GM12878 (cell line): ENCODE results near the gene ELAVL2. TPM values are rescaled to one million over a fixed set of nuclear protein-coding genes. Genes with fewer than 3 reads are reported as not detected.

Experiments used
- ATAC-seq: fragments of 200-7000 bp; cut with Tn5 transposase; 3 replicates; pipeline ENCODE4 v1.9.1; 2020; ENCODE audit warnings: mild to moderate bottlenecking, moderate library complexity
- BruUV-seq: library from RNA; stranded (reverse); fragments of 400-500 nt; replicated peaks from 2 replicates; lab custom pipeline; 2021; lab: Mats Ljungman, UMichigan
- CTCF ChIA-PET: fragments of 300-600 bp; sonication (Branson Sonifier 250); formaldehyde crosslinking; extraction: SDS; loops from one replicate; lab custom pipeline; 2021; ENCODE audit warnings: inconsistent platforms; lab: Yijun Ruan, JAX
- POLR2A ChIA-PET: fragments of 350-600 bp; formaldehyde crosslinking; extraction: SDS; loops from one replicate; lab custom pipeline; 2021; ENCODE audit warnings: inconsistent platforms; lab: Charles Lee
- RAD21 ChIA-PET: fragments of 300-600 bp; sonication (Branson Sonifier 250); formaldehyde crosslinking; loops from one replicate; lab custom pipeline; 2023; ENCODE audit warnings: antibody characterized with exemption; ENCODE audit not compliant: unreplicated experiment; lab: Charles Lee
- SMC1A ChIA-PET: fragments of 300-600 bp; sonication (Branson Sonifier 250); formaldehyde crosslinking; loops from one replicate; lab custom pipeline; 2023; ENCODE audit not compliant: unreplicated experiment, uncharacterized antibody; lab: Charles Lee
- DNase-seq: peaks from one replicate; pipeline ENCODE4 v3.0.0-alpha.2; 2011; ENCODE audit warnings: low read depth, low spot score
- FAIRE-seq: peaks from 3 replicates; lab custom pipeline; 2011; peaks lifted over from hg19 to GRCh38; lab: Jason Lieb, UNC
- H2AFZ ChIP-seq: 2 replicates; pipeline ENCODE4 v1.6.0; 2011; ENCODE audit warnings: low read depth, low read length, control low read depth; ENCODE audit not compliant: control insufficient read depth
- H3K27ac ChIP-seq: 2 replicates; pipeline ENCODE4 v1.5.1; 2011; ENCODE audit warnings: control low read depth; ENCODE audit not compliant: control insufficient read depth, insufficient read depth
- H3K27me3 ChIP-seq, 2 experiments: replicated peaks in 1 of 2; 2 replicates each; pipeline versions ENCODE4 v1.6.0 to v1.6.1; 2011; ENCODE audit warnings: low read length in 1 of 2; ENCODE audit not compliant: control insufficient read depth in 2 of 2, insufficient read depth in 2 of 2
- H3K36me3 ChIP-seq, 2 experiments: 2 replicates each; pipeline ENCODE4 v1.5.1; 2011; ENCODE audit warnings: low read length in 1 of 2; ENCODE audit not compliant: control insufficient read depth in 2 of 2, insufficient read depth in 2 of 2
- H3K4me1 ChIP-seq: 2 replicates; pipeline ENCODE4 v1.6.1; 2011; ENCODE audit warnings: mild to moderate bottlenecking, low read length, moderate library complexity, mixed read lengths; ENCODE audit not compliant: control insufficient read depth, insufficient read depth
- H3K4me2 ChIP-seq: 2 replicates; pipeline ENCODE4 v1.6.0; 2011; ENCODE audit warnings: control low read depth; ENCODE audit not compliant: control insufficient read depth, insufficient read depth
- H3K4me3 ChIP-seq: fragments of 200-600 bp; sonication (generic); 2 replicates; pipeline ENCODE4 v1.5.1; 2016
- H3K79me2 ChIP-seq: 2 replicates; pipeline ENCODE4 v1.6.0; 2011; ENCODE audit warnings: low read length; ENCODE audit not compliant: control insufficient read depth, insufficient read depth
- H3K9ac ChIP-seq: 2 replicates; pipeline ENCODE4 v1.8.0; 2011; ENCODE audit warnings: low read length, control low read depth, mixed read lengths; ENCODE audit not compliant: control insufficient read depth, insufficient read depth
- H3K9me3 ChIP-seq: replicated peaks from 3 replicates; pipeline ENCODE4 v1.5.1; 2011; ENCODE audit warnings: mild to moderate bottlenecking, low read length; ENCODE audit not compliant: control insufficient read depth, insufficient read depth
- H4K20me1 ChIP-seq: 2 replicates; pipeline ENCODE4 v1.6.0; 2011; ENCODE audit not compliant: control insufficient read depth, insufficient read depth
- CBFB ChIP-seq: IDR thresholded peaks from 2 replicates; pipeline ENCODE4 v1.6.1; 2016; ENCODE audit warnings: antibody characterized with exemption, low read depth
- CBX3 ChIP-seq: fragments of 200-600 bp; sonication (generic); IDR thresholded peaks from 2 replicates; pipeline ENCODE4 v1.6.1; 2016; ENCODE audit warnings: low read depth, borderline replicate concordance
- CTCF ChIP-seq, 3 experiments: IDR thresholded peaks in 2 of 3; conservative IDR thresholded peaks in 1 of 3; 2 replicates each; pipeline ENCODE4 v1.5.1; 2011; ENCODE audit warnings: low read depth in 3 of 3, low read length in 3 of 3, mild to moderate bottlenecking in 3 of 3, control low read depth in 2 of 3, moderate library complexity in 2 of 3, inconsistent platforms in 1 of 3, mixed read lengths in 1 of 3; ENCODE audit not compliant: control insufficient read depth in 2 of 3, insufficient read depth in 1 of 3; ENCODE audit errors: extremely low read depth in 1 of 3
- ETV6 ChIP-seq, 2 experiments: fragments of 450-650 bp in 1 of 2; IDR thresholded peaks in 1 of 2; conservative IDR thresholded peaks in 1 of 2; 2 replicates each; pipeline ENCODE4 v1.6.1; 2014; ENCODE audit warnings: antibody characterized with exemption in 1 of 2, borderline replicate concordance in 1 of 2, low read depth in 1 of 2, mild to moderate bottlenecking in 1 of 2, moderate library complexity in 1 of 2
- FOXM1 ChIP-seq: IDR thresholded peaks from 2 replicates; pipeline ENCODE4 v1.6.1; 2012; ENCODE audit warnings: low read depth, mild to moderate bottlenecking, inconsistent platforms, low read length, moderate library complexity
- HDAC2 ChIP-seq: fragments of 200-600 bp; sonication (generic); IDR thresholded peaks from 2 replicates; pipeline ENCODE4 v1.6.1; 2017
- IKZF1 ChIP-seq: fragments of 450-650 bp; conservative IDR thresholded peaks from 2 replicates; pipeline ENCODE4 v1.6.1; 2017; ENCODE audit warnings: antibody characterized with exemption, mild to moderate bottlenecking
- JUNB ChIP-seq: IDR thresholded peaks from 2 replicates; pipeline ENCODE4 v1.6.1; 2016; ENCODE audit warnings: antibody characterized with exemption, mild to moderate bottlenecking
- SIX5 ChIP-seq: IDR thresholded peaks from 2 replicates; pipeline ENCODE4 v1.6.1; 2011; ENCODE audit warnings: mild to moderate bottlenecking, low read depth, low read length, moderate library complexity; ENCODE audit not compliant: severe bottlenecking
- SP1 ChIP-seq: IDR thresholded peaks from one replicate; pipeline ENCODE4 v1.6.1; 2011; ENCODE audit warnings: low read depth, low read length
- SPI1 ChIP-seq: IDR thresholded peaks from 2 replicates; pipeline ENCODE4 v1.6.1; 2011; ENCODE audit warnings: low read depth, mild to moderate bottlenecking, low read length, moderate library complexity, borderline replicate concordance; ENCODE audit not compliant: insufficient read depth
- USF1 ChIP-seq: IDR thresholded peaks from 2 replicates; pipeline ENCODE4 v1.6.1; 2011; ENCODE audit warnings: borderline replicate concordance, low read depth, mild to moderate bottlenecking, moderate library complexity, mixed read lengths, low read length; ENCODE audit not compliant: insufficient read depth; ENCODE audit errors: extremely low read length
- ZBTB11 ChIP-seq: fragments of 450-650 bp; formaldehyde crosslinking; IDR thresholded peaks from 2 replicates; pipeline ENCODE4 v1.5.0; 2022; ENCODE audit warnings: mild to moderate bottlenecking, missing genetic modification characterization
- ZNF622 ChIP-seq: fragments of 450-650 bp; IDR thresholded peaks from 2 replicates; pipeline ENCODE4 v1.6.1; 2017; ENCODE audit warnings: mild to moderate bottlenecking, inconsistent platforms
- WGBS: methylation state at CpG from one replicate; pipeline ENCODE4 v1.1.6; 2016; ENCODE audit warnings: low lambda C conversion rate; ENCODE audit not compliant: insufficient replicate concordance, insufficient coverage; ENCODE audit errors: missing lambda C conversion rate; 5-methylcytosine and 5-hydroxymethylcytosine counted together
- in situ Hi-C: fragments of 300-500 bp; cut with MboI; formaldehyde crosslinking; loops from 9 replicates; pipeline ENCODE4 v1.14.3; 2018; ENCODE audit warnings: mixed read lengths
- intact Hi-C: fragments of 100-400 bp; cut with micrococcal nuclease; formaldehyde crosslinking; loops from one replicate; pipeline ENCODE4 v1.14.2; 2022; ENCODE audit not compliant: unreplicated experiment
- polyA plus RNA-seq, 11 experiments: library from polyadenylated mRNA; depleted of rRNA in 4 of 11; unstranded in 6 of 11; stranded (reverse) in 5 of 11; fragments of >200 nt; fragmentation: Nextera tagmentation in 4 of 11; fragmentation: Illumina TruSeq in 1 of 11; extraction: Ambion mirVana in 4 of 11; extraction: Trizol in 1 of 11; gene quantifications; 1 replicate in 1 of 11; 2 replicates in 10 of 11; pipeline versions ENCODE4 v1.2.1 to v1.2.3, GENCODE V29; 2011 to 2016; ENCODE audit warnings: inconsistent platforms in 2 of 11, missing spikeins in 2 of 11, low read depth in 1 of 11
- total RNA-seq, 4 experiments: library from RNA; depleted of rRNA in 3 of 4; stranded (reverse); fragments of >200 nt in 3 of 4; fragmentation: Illumina TruSeq in 1 of 4; extraction: Trizol in 1 of 4; gene quantifications; 2 replicates each; pipeline versions ENCODE4 v1.2.1 to v1.2.3, GENCODE V29; 2013 to 2021
- TF ChIP-seq, protein P1 (sequence below): fragments of 450-650 bp; IDR thresholded peaks from 2 replicates; pipeline ENCODE4 v1.6.1; 2016; ENCODE audit warnings: mild to moderate bottlenecking, moderate library complexity, borderline replicate concordance

Gene ELAVL2
- total and polyA plus RNA-seq, 10 of the 15 experiments (the other 5 are each of a cell fraction or from before 2014, with no cell fraction given) = 0.24 to 2.6 (median 0.76) TPM

- no peaks in the 10 kb centered on the region for H3K27me3 ChIP-seq
- FAIRE-seq = no peak
- no peaks in the 10 kb centered on the region for H3K36me3 ChIP-seq
- intact Hi-C loops (no loop called here), in situ Hi-C loops (no loop called here)
- SMC1A ChIA-PET = no interaction called here
- no peaks in the 10 kb centered on the region for H3K9me3 ChIP-seq
- H3K27ac ChIP-seq = no peak overlapping the region
- no TSS peak for BruUV-seq
- 0% methylated on average over 1 of the region's 1 CpG for WGBS
- CTCF ChIA-PET = no interaction called here
- H3K4me1 ChIP-seq = no peaks in the 10 kb centered on the region
- no peak overlapping the region for H3K4me3 ChIP-seq
- no peak for DNase-seq
- no peaks in the 10 kb centered on the region for H4K20me1 ChIP-seq
- RAD21 ChIA-PET = no interaction called here
- no peak for ATAC-seq
- no peak overlapping the region for H2AFZ ChIP-seq
- H3K4me2 ChIP-seq = no peak overlapping the region
- POLR2A ChIA-PET = no interaction called here
- no peak overlapping the region for H3K9ac ChIP-seq
- H3K79me2 ChIP-seq = no peaks in the 10 kb centered on the region
- TF ChIP-seq SIX5 (no peak), JUNB (no peak), USF1 (no peak), SP1 (no peak), SPI1 (no peak), ZNF622 (no peak), CBX3 (no peak), FOXM1 (no peak), CBFB (no peak), ZBTB11 (no peak), CTCF (IDR thresholded peaks at IDR 0.05 in 2 of 3, conservative IDR thresholded peaks at IDR 0.05 in 1 of 3; ENCODE audit: control insufficient read depth in 2 of 3, extremely low read depth in 1 of 3, insufficient read depth in 1 of 3, low read depth in 3 of 3, low read length in 3 of 3) (no peak), IKZF1 (no peak), HDAC2 (no peak), ETV6 (conservative IDR thresholded peaks at IDR 0.05 in 1 of 2, IDR thresholded peaks at IDR 0.05 in 1 of 2; ENCODE audit: borderline replicate concordance in 1 of 2, low read depth in 1 of 2) (no peak)
- TF ChIP-seq, protein P1, sequence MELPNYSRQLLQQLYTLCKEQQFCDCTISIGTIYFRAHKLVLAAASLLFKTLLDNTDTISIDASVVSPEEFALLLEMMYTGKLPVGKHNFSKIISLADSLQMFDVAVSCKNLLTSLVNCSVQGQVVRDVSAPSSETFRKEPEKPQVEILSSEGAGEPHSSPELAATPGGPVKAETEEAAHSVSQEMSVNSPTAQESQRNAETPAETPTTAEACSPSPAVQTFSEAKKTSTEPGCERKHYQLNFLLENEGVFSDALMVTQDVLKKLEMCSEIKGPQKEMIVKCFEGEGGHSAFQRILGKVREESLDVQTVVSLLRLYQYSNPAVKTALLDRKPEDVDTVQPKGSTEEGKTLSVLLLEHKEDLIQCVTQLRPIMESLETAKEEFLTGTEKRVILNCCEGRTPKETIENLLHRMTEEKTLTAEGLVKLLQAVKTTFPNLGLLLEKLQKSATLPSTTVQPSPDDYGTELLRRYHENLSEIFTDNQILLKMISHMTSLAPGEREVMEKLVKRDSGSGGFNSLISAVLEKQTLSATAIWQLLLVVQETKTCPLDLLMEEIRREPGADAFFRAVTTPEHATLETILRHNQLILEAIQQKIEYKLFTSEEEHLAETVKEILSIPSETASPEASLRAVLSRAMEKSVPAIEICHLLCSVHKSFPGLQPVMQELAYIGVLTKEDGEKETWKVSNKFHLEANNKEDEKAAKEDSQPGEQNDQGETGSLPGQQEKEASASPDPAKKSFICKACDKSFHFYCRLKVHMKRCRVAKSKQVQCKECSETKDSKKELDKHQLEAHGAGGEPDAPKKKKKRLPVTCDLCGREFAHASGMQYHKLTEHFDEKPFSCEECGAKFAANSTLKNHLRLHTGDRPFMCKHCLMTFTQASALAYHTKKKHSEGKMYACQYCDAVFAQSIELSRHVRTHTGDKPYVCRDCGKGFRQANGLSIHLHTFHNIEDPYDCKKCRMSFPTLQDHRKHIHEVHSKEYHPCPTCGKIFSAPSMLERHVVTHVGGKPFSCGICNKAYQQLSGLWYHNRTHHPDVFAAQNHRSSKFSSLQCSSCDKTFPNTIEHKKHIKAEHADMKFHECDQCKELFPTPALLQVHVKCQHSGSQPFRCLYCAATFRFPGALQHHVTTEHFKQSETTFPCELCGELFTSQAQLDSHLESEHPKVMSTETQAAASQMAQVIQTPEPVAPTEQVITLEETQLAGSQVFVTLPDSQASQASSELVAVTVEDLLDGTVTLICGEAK = no peak
Measured at GRCh38 chr9:23741351-23741750, 84.7 kb downstream of the ELAVL2 start.
